Transverse colon (tissue), 4 donors: ENCODE data around the gene SLCO4A1. TPM values are rescaled to one million over a fixed set of nuclear protein-coding genes. Genes with fewer than 3 reads are reported as not detected.

Source experiments
- DNase-seq: peaks from one replicate; pipeline ENCODE4 v3.0.0-alpha.2; 2019
- H3K27ac ChIP-seq, 4 donors: fragments of 200-600 bp; sonication (generic); 2 replicates each; pipeline ENCODE4 v1.5.1; 2016 to 2018; ENCODE audit warnings: inconsistent platforms in 4 of 4
- H3K27me3 ChIP-seq: fragments of 200-600 bp; sonication (generic); 2 replicates; pipeline ENCODE4 v1.5.1; 2017; ENCODE audit warnings: inconsistent platforms
- H3K36me3 ChIP-seq, 4 donors: fragments of 200-600 bp; sonication (generic); 2 replicates each; pipeline ENCODE4 v1.5.1; 2017 to 2019; ENCODE audit warnings: inconsistent platforms in 4 of 4
- H3K4me1 ChIP-seq, 4 donors: fragments of 200-600 bp; sonication (generic); 2 replicates each; pipeline ENCODE4 v1.5.1; 2017 to 2020; ENCODE audit warnings: inconsistent platforms in 4 of 4
- H3K4me3 ChIP-seq, 4 donors: fragments of 200-600 bp; sonication (generic); 1 replicate in 1 of 4; 2 replicates in 3 of 4; pipeline versions ENCODE4 v1.5.1 to v1.6.1; 2017 to 2019; ENCODE audit warnings: inconsistent platforms in 4 of 4
- H3K9me3 ChIP-seq, 2 donors: fragments of 200-600 bp; sonication (generic); 2 replicates each; pipeline ENCODE4 v1.5.1; 2017 to 2019; ENCODE audit warnings: inconsistent platforms in 2 of 2
- CTCF ChIP-seq, 5 experiments: fragments of 200-600 bp in 3 of 5; fragments of 450-650 bp in 2 of 5; sonication (generic) in 3 of 5; IDR thresholded peaks; 1 replicate in 2 of 5; 2 replicates in 3 of 5; pipeline ENCODE4 v1.5.1; 2016 to 2017; ENCODE audit warnings: antibody characterized with exemption in 5 of 5, inconsistent platforms in 3 of 5, mild to moderate bottlenecking in 2 of 5, moderate library complexity in 1 of 5
- EP300 ChIP-seq: sonication (generic); formaldehyde crosslinking; IDR thresholded peaks from one replicate; pipeline ENCODE4 v1.6.1; 2017; ENCODE audit warnings: antibody characterized with exemption, low read depth
- POLR2A ChIP-seq: fragments of 450-650 bp; IDR thresholded peaks from one replicate; pipeline ENCODE4 v1.6.1; 2016; ENCODE audit warnings: antibody characterized with exemption, mild to moderate bottlenecking, moderate library complexity
- POLR2AphosphoS5 ChIP-seq, 3 donors: sonication (generic); formaldehyde crosslinking; IDR thresholded peaks; one replicate each; pipeline ENCODE4 v1.6.1; 2016; ENCODE audit warnings: antibody characterized with exemption in 3 of 3
- WGBS, 2 donors: methylation state at CpG; one replicate each; pipeline ENCODE4 v1.1.5; 2018; ENCODE audit warnings: low coverage in 1 of 2; 5-methylcytosine and 5-hydroxymethylcytosine counted together
- in situ Hi-C, 4 donors: fragments of 200-750 bp; cut with MboI; loops; one replicate each; pipeline versions ENCODE4 v1.15.0 to v1.15.1; 2017; ENCODE audit warnings: low sequenced_read_pairs in 3 of 4, low pct_ligation_motif_present in 1 of 4, low pct_unique_long_range_greater_than_20kb in 1 of 4
- intact Hi-C: fragments of 100-400 bp; cut with DNase I; formaldehyde crosslinking; loops from one replicate; pipeline ENCODE4 v1.15.1; 2023; ENCODE audit warnings: low total_unique reads
- total RNA-seq, 4 donors: library from RNA; depleted of rRNA; stranded (reverse); fragments of >200 nt; gene quantifications; one replicate each; pipeline ENCODE4 v1.1.0, GENCODE V29; 2016

The SLCO4A1 gene
- total RNA-seq, 4 donors from 2014 or later = 13.7 to 375 (median 60.0) TPM

- Histone ChIP-seq H3K27ac (peak overlapping the region; percentile 50 to 77 (median 65)), H3K4me1 (peaks cover 0 to 6% (median 3%) of the 10 kb centered on the region in 4 donors), H3K9me3 (no peaks in the 10 kb centered on the region), H3K27me3 (peaks cover 30% of the 10 kb centered on the region), H3K36me3 (no peaks in the 10 kb centered on the region), H3K4me3 (no peak overlapping the region)
- 59% methylated on average over 30 of the region's 30 CpGs; no CpG with 5 or more reads in 1 of the 2 donors for WGBS, 2 donors
- in situ Hi-C loops (no loop called here), intact Hi-C loops (no loop called here)
- peak in 2 of 3 donors; percentile 30 to 51 for TF ChIP-seq POLR2AphosphoS5 (IDR thresholded peaks at IDR 0.05)
- TF ChIP-seq EP300 = no peak
- DNase-seq = no peak
These were observed 74.1 kb downstream of the SLCO4A1 start for GRCh38 chr20:62716198-62716940.

GRCh38 chr20:62716941-62717310, 74.6 kb downstream of the SLCO4A1 start:
- Histone ChIP-seq H3K4me3 (no peak overlapping the region), H3K27me3 (peaks cover 29% of the 10 kb centered on the region), H3K4me1 (peaks cover 0 to 6% (median 3%) of the 10 kb centered on the region in 4 donors), H3K36me3 (no peaks in the 10 kb centered on the region), H3K27ac (peak overlapping the region; percentile 50 to 77 (median 65)), H3K9me3 (no peaks in the 10 kb centered on the region)
- TF ChIP-seq POLR2AphosphoS5 (IDR thresholded peaks at IDR 0.05) = no peak
- no peak for TF ChIP-seq CTCF (IDR thresholded peaks at IDR 0.05)
- no peak for DNase-seq
- WGBS, 2 donors = 90% methylated on average over 10 of the region's 11 CpGs; no CpG with 5 or more reads in 1 of the 2 donors
- in situ Hi-C loops = no loop called here
- intact Hi-C loops = no loop called here

GRCh38 chr20:62717933-62718332, 75.6 kb downstream of the SLCO4A1 start:
- Histone ChIP-seq H3K4me1 (peaks cover 0 to 5% (median 0%) of the 10 kb centered on the region in 4 donors), H3K27ac (peak overlapping the region in 3 of 4 donors; percentile 55 to 77 (median 75)), H3K4me3 (no peak overlapping the region), H3K9me3 (no peaks in the 10 kb centered on the region), H3K36me3 (no peaks in the 10 kb centered on the region), H3K27me3 (peaks cover 35% of the 10 kb centered on the region)
- intact Hi-C loops = no loop called here
- WGBS, 2 donors = 53% methylated on average over 18 of the region's 18 CpGs; no CpG with 5 or more reads in 1 of the 2 donors
- in situ Hi-C loops = no loop called here
- no peak for DNase-seq
- no peak for TF ChIP-seq CTCF (IDR thresholded peaks at IDR 0.05)
- TF ChIP-seq EP300 = no peak
- TF ChIP-seq POLR2AphosphoS5 (IDR thresholded peaks at IDR 0.05) = no peak
- no peak for TF ChIP-seq POLR2A

- in situ Hi-C loops (no loop called here), intact Hi-C loops (no loop called here)
- H3K9me3 ChIP-seq = no peaks in the 10 kb centered on the region
- no peak for DNase-seq
- TF ChIP-seq CTCF (IDR thresholded peaks at IDR 0.05) (no peak), POLR2AphosphoS5 (IDR thresholded peaks at IDR 0.05) (no peak), POLR2A (no peak), EP300 (no peak)
- H3K4me3 ChIP-seq = no peak overlapping the region
- peaks cover 0 to 7% (median 0%) of the 10 kb centered on the region in 4 donors for H3K4me1 ChIP-seq
- peak overlapping the region in 1 of 4 donors; percentile 77 for H3K27ac ChIP-seq
- no peaks in the 10 kb centered on the region for H3K36me3 ChIP-seq
- peaks cover 33% of the 10 kb centered on the region for H3K27me3 ChIP-seq
- WGBS, 2 donors = 71 to 89% methylated on average over 5 to 12 of the region's 12 CpGs
These were observed 76.2 kb downstream of the SLCO4A1 start for GRCh38 chr20:62718546-62718945.
